NK-92 (cell line): ENCODE data around the gene COL6A2.
"Not testable (repeated sequence)": the region's sequence is repeated elsewhere in the genome, so short reads cannot be mapped to it uniquely, and the experiment has no call there.

Experiments used
- DNase-seq: peaks from one replicate; lab custom pipeline; 2025; ENCODE audit not compliant: unreplicated experiment; lab: John Stamatoyannopoulos, UW

The COL6A2 gene

GRCh38 chr21:46139686-46140085, 41.8 kb downstream of the COL6A2 start:
- DNase-seq: no peak

- DNase-seq: not testable (repeated sequence)
These were observed 42.6 kb downstream of the COL6A2 start for GRCh38 chr21:46140352-46141003.

- no peak for DNase-seq
These were observed 44.1 kb downstream of the COL6A2 start for GRCh38 chr21:46141767-46142581.

- DNase-seq: no peak
These were observed 44.9 kb downstream of the COL6A2 start for GRCh38 chr21:46142582-46143473.

- no peak for DNase-seq
These were observed 46.7 kb downstream of the COL6A2 start for GRCh38 chr21:46144464-46145070.

GRCh38 chr21:46145159-46145839, 47.4 kb downstream of the COL6A2 start:
- no peak for DNase-seq

- no peak for DNase-seq
These were observed 48.2 kb downstream of the COL6A2 start for GRCh38 chr21:46145840-46146691.

GRCh38 chr21:46146856-46147255, 48.9 kb downstream of the COL6A2 start:
- no peak for DNase-seq

- not testable (repeated sequence) for DNase-seq
These were observed 49.5 kb downstream of the COL6A2 start for GRCh38 chr21:46147429-46147828.

- DNase-seq: no peak
These were observed 50.2 kb downstream of the COL6A2 start for GRCh38 chr21:46148106-46148505.

GRCh38 chr21:46149205-46149901, 51.4 kb downstream of the COL6A2 start:
- DNase-seq: no peak

GRCh38 chr21:46150073-46150472, 52.2 kb downstream of the COL6A2 start:
- DNase-seq: no peak

GRCh38 chr21:46150491-46151121, 52.7 kb downstream of the COL6A2 start:
- DNase-seq: no peak

- DNase-seq: no peak
These were observed 53.5 kb downstream of the COL6A2 start for GRCh38 chr21:46151261-46151988.

- no peak for DNase-seq
These were observed 54.3 kb downstream of the COL6A2 start for GRCh38 chr21:46151989-46152926.

GRCh38 chr21:46152927-46153246, 55.0 kb downstream of the COL6A2 start:
- DNase-seq: no peak
